ENCODE data around the gene SNX30. TPM values are rescaled to one million over a fixed set of nuclear protein-coding genes. Genes with fewer than 3 reads are reported as not detected.

SNX30 gene
- total RNA-seq, 1 donor from 2014 or later, result 12.8 TPM

DNA sequence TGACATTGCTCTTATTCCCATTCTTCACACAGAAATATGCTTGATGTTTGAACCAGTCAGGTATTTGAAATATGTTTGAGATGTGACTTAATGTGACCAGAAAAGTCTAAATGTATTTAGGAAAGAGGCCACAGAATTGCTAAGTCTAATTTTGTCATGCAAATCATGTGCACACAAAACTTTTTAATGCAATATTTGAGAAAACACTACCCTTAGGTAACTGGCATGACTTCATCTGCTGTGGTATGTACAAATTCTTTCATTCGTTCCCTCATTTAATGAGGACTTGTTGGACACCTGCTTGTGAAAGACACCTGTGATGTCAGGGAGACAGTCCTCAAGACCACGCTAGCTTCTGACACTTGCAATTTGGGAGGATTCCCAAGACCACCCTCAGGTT, 161.2 kb downstream of the SNX30 start:
- Mint-ChIP-seq H3K4me1 (ENCODE audit: unreplicated experiment) (no peaks in the 10 kb centered on the region), H3K9me3 (ENCODE audit: unreplicated experiment) (no peaks in the 10 kb centered on the region), H3K4me3 (ENCODE audit: unreplicated experiment) (no peak overlapping the region), H3K27ac (ENCODE audit: unreplicated experiment) (no peak overlapping the region), H3K27me3 (ENCODE audit: unreplicated experiment) (no peaks in the 10 kb centered on the region), H3K36me3 (ENCODE audit: low read depth, unreplicated experiment) (no peaks in the 10 kb centered on the region)
- TF ChIP-seq, protein P1, sequence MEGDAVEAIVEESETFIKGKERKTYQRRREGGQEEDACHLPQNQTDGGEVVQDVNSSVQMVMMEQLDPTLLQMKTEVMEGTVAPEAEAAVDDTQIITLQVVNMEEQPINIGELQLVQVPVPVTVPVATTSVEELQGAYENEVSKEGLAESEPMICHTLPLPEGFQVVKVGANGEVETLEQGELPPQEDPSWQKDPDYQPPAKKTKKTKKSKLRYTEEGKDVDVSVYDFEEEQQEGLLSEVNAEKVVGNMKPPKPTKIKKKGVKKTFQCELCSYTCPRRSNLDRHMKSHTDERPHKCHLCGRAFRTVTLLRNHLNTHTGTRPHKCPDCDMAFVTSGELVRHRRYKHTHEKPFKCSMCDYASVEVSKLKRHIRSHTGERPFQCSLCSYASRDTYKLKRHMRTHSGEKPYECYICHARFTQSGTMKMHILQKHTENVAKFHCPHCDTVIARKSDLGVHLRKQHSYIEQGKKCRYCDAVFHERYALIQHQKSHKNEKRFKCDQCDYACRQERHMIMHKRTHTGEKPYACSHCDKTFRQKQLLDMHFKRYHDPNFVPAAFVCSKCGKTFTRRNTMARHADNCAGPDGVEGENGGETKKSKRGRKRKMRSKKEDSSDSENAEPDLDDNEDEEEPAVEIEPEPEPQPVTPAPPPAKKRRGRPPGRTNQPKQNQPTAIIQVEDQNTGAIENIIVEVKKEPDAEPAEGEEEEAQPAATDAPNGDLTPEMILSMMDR (IDR thresholded peaks at IDR 0.05; ENCODE audit: unreplicated experiment), result no peak
- DNase-seq (ENCODE audit: low spot score), result no peak

DNA sequence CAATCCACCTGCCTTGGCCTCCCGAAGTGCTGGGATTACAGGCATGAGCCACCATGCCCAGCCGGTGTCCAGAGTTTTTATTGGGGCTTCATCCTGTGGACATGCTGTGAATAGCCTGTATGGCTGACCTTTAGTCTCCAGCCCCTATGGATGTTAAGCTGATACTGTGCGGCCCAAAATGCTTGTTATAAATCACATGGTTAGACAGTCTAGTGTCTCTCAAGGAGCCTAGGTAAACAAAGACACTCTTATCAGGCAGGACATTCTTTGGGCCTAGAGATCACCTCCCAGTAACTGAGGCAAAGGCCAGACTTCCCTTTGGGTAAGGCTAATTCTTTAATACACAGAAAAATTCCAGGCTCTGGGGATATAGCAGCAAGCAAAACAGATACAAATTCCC, 162.1 kb downstream of the SNX30 start:
- no peak for DNase-seq (ENCODE audit: low spot score)
- Mint-ChIP-seq H3K36me3 (ENCODE audit: low read depth, unreplicated experiment) (no peaks in the 10 kb centered on the region), H3K4me3 (ENCODE audit: unreplicated experiment) (no peak overlapping the region), H3K27ac (ENCODE audit: unreplicated experiment) (no peak overlapping the region), H3K27me3 (ENCODE audit: unreplicated experiment) (no peaks in the 10 kb centered on the region), H3K4me1 (ENCODE audit: unreplicated experiment) (no peaks in the 10 kb centered on the region), H3K9me3 (ENCODE audit: unreplicated experiment) (no peaks in the 10 kb centered on the region)
- TF ChIP-seq, protein P1 (IDR thresholded peaks at IDR 0.05; ENCODE audit: unreplicated experiment), result no peak

DNA sequence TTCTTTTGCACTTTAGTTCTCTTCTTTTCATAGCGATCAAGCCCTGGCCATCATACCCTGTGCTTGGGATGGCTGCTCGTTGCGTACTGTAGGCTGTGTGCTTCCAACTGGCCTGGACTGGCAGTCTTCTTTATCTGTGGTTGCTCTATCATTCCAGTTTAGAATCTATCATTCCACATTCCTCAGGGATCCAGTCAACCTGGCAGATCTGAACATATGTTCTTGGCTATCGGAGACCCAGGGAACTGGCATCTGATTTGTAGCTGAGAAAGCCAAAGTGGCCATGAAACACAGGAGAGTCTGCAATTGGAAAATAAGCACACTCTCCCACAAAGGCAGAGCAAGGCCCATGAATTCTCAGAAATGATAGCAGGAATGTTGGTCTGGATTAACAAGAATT, 162.8 kb downstream of the SNX30 start:
- no peaks in the 10 kb centered on the region for H3K27me3 Mint-ChIP-seq (ENCODE audit: unreplicated experiment)
- no peaks in the 10 kb centered on the region for H3K4me1 Mint-ChIP-seq (ENCODE audit: unreplicated experiment)
- DNase-seq (ENCODE audit: low spot score), result no peak
- no peaks in the 10 kb centered on the region for H3K36me3 Mint-ChIP-seq (ENCODE audit: low read depth, unreplicated experiment)
- TF ChIP-seq, protein P1 (IDR thresholded peaks at IDR 0.05; ENCODE audit: unreplicated experiment), result no peak
- H3K9me3 Mint-ChIP-seq (ENCODE audit: unreplicated experiment), result no peaks in the 10 kb centered on the region
- no peak overlapping the region for H3K4me3 Mint-ChIP-seq (ENCODE audit: unreplicated experiment)
- H3K27ac Mint-ChIP-seq (ENCODE audit: unreplicated experiment), result no peak overlapping the region

DNA sequence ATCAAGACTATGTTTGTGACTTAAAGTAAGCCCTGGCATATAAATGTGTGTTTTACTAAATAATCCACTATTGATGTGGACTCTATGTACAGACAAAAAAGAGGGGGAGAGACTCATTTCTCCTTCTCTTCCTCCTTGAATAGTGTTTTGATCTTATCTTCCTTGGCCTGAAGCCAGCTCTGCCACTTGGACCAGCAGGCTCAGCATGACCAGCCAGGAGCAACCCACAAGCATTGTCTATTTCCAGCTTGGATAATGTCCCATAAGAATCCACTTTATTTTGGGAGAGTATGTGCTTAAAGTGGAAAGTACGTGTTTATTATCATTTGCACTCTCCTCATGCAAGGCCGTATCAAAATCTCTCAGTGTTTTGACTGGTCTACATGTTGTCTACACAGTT, 164.0 kb downstream of the SNX30 start:
- no peaks in the 10 kb centered on the region for H3K36me3 Mint-ChIP-seq (ENCODE audit: low read depth, unreplicated experiment)
- H3K27ac Mint-ChIP-seq (ENCODE audit: unreplicated experiment), result no peak overlapping the region
- H3K27me3 Mint-ChIP-seq (ENCODE audit: unreplicated experiment), result no peaks in the 10 kb centered on the region
- H3K9me3 Mint-ChIP-seq (ENCODE audit: unreplicated experiment), result no peaks in the 10 kb centered on the region
- H3K4me1 Mint-ChIP-seq (ENCODE audit: unreplicated experiment), result peaks cover under 1% of the 10 kb centered on the region
- DNase-seq (ENCODE audit: low spot score), result no peak
- H3K4me3 Mint-ChIP-seq (ENCODE audit: unreplicated experiment), result no peak overlapping the region
- TF ChIP-seq, protein P1 (IDR thresholded peaks at IDR 0.05; ENCODE audit: unreplicated experiment), result no peak

DNA sequence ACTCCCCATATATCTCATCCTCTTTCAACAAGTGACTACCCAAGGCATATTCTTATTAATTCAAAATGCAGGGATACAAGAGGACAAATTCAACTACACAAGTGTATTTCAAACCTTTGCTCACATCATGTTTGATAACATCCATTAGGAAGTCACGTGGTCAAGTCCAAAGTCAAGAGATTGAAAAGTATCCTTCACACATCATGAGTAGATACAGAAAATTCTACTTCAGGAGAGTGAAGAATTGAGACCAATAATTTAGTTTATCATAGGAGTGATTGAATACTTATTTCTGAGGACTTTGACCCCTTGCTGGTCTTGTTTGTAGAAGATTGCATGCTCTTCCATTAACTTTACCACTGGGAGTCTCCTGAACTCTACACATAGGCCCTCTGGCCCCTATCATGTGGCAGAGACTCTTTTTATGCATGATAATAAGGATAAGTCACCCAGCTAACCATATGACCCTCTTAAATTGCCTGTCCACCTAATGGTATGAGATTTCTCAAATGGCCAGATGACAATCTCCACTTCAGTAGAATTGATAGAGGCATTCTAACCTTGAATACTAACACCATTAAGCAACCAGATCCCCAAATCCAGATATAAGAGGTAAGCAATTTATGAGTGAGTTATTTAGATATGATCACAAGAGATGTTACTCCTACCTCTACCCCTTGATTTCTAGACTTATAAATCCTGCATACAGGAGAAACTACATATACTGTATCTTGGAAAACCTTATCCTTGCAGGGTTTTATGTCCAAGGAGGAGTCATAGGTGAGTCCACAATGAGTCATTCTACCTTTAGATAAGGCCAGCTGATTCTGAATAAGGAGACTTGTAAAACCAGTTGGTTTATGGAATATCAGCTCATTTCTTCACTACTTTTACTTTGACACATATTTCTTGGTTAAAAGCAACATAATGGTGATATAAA, 166.8 kb downstream of the SNX30 start:
- DNase-seq (ENCODE audit: low spot score), result no peak
- no peaks in the 10 kb centered on the region for H3K27me3 Mint-ChIP-seq (ENCODE audit: unreplicated experiment)
- TF ChIP-seq, protein P1 (IDR thresholded peaks at IDR 0.05; ENCODE audit: unreplicated experiment), result no peak
- H3K4me1 Mint-ChIP-seq (ENCODE audit: unreplicated experiment), result peaks cover 6% of the 10 kb centered on the region
- H3K9me3 Mint-ChIP-seq (ENCODE audit: unreplicated experiment), result no peaks in the 10 kb centered on the region
- no peak overlapping the region for H3K4me3 Mint-ChIP-seq (ENCODE audit: unreplicated experiment)
- no peaks in the 10 kb centered on the region for H3K36me3 Mint-ChIP-seq (ENCODE audit: low read depth, unreplicated experiment)
- no peak overlapping the region for H3K27ac Mint-ChIP-seq (ENCODE audit: unreplicated experiment)
